T-helper 2 cell treated with Interferon-gamma antibody and Interleukin-4, amounts not matched to agents 100 ng/mL and 5 ng/mL, for 36 hours (primary cell): Measurements from ENCODE around the gene HRG. TPM values are rescaled to one million over a fixed set of nuclear protein-coding genes. Genes with fewer than 3 reads are reported as not detected.

Source experiments
- intact Hi-C: fragments of 100-400 bp; cut with micrococcal nuclease; formaldehyde crosslinking; loops from one replicate; pipeline ENCODE4 v1.15.1; 2023
- total RNA-seq: library from RNA; stranded (reverse); gene quantifications from 2 replicates; pipeline ENCODE4 v1.2.3, GENCODE V29; 2022

HRG gene
- total RNA-seq, 1 donor from 2014 or later: not detected

DNA sequence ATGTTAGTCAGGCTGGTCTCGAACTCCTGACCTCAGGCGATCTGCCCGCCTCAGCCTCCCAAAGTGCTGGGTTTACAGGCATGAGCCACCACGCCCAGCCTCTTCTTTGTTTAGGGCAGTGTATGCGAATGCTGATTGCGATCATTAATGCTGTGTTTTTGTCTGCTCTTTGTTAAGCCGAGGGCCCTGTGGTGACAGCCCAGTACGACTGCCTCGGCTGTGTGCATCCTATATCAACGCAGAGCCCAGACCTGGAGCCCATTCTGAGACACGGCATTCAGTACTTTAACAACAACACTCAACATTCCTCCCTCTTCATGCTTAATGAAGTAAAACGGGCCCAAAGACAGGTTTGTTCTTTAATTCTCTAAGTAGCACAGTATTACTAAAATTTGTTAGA, 59.1 kb downstream of the HRG start:
- intact Hi-C loops: no loop called here

Other genes with a start within 250 kb of the HRG start
- gene CRYGS, start 121.6 kb upstream of the HRG start, total RNA-seq: 5.0 and 5.4 TPM in 2 replicates
- 16.0 and 17.7 TPM in 2 replicates for gene TBCCD1, start 98.7 kb upstream of the HRG start, total RNA-seq
- gene DNAJB11, start 95.3 kb upstream of the HRG start, total RNA-seq: 68.2 and 73.0 TPM in 2 replicates
- gene AHSG, start 53.0 kb upstream of the HRG start, total RNA-seq: not detected in 2 replicates
- gene FETUB, start 25.6 kb upstream of the HRG start, total RNA-seq: not detected in 2 replicates
- not detected in 2 replicates for gene KNG1, start 51.3 kb downstream of the HRG start, total RNA-seq
- gene EIF4A2, start 117.6 kb downstream of the HRG start, total RNA-seq: 352 and 366 TPM in 2 replicates
- 79.5 and 85.9 TPM in 2 replicates for gene RFC4, start 140.5 kb downstream of the HRG start, total RNA-seq
- gene ADIPOQ, start 176.7 kb downstream of the HRG start, total RNA-seq: not detected in 2 replicates